Tibial artery (tissue), 4 donors: ENCODE data around the gene GGT5.

Source experiments
- DNase-seq, 2 donors: peaks; one replicate each; pipeline ENCODE4 v3.0.0-alpha.2; 2019
- H3K27ac ChIP-seq, 2 donors: fragments of 200-600 bp; sonication (generic) in 1 of 2; 1 replicate in 1 of 2; 2 replicates in 1 of 2; pipeline ENCODE4 v1.5.1; 2018 to 2019; ENCODE audit warnings: mild to moderate bottlenecking in 1 of 2
- H3K27me3 ChIP-seq, 2 donors: fragments of 200-600 bp; sonication (generic) in 1 of 2; one replicate each; pipeline versions ENCODE4 v1.5.1 to v1.6.0; 2016 to 2019
- H3K36me3 ChIP-seq, 3 donors: fragments of 200-600 bp; sonication (generic) in 2 of 3; one replicate each; pipeline ENCODE4 v1.5.1; 2016 to 2019; ENCODE audit warnings: mild to moderate bottlenecking in 2 of 3
- H3K4me1 ChIP-seq, 4 donors: fragments of 200-600 bp; sonication (generic) in 2 of 4; 1 replicate in 3 of 4; 2 replicates in 1 of 4; pipeline ENCODE4 v1.5.1; 2016 to 2019
- H3K4me3 ChIP-seq, 2 donors: fragments of 200-600 bp; sonication (generic) in 1 of 2; 1 replicate in 1 of 2; 2 replicates in 1 of 2; pipeline ENCODE4 v1.5.1; 2018 to 2019; ENCODE audit warnings: mild to moderate bottlenecking in 2 of 2
- H3K9me3 ChIP-seq, 3 donors: fragments of 200-600 bp; sonication (generic) in 1 of 3; one replicate each; pipeline ENCODE4 v1.5.1; 2016 to 2019
- intact Hi-C: fragments of 100-400 bp; cut with DNase I; formaldehyde crosslinking; loops from one replicate; pipeline ENCODE4 v1.15.0; 2023; ENCODE audit warnings: low total_unique reads
- TF ChIP-seq, protein P1 (sequence below), 2 experiments: fragments of 200-600 bp in 1 of 2; fragments of 450-650 bp in 1 of 2; IDR thresholded peaks; one replicate each; pipeline ENCODE4 v1.5.1; 2017 to 2019; ENCODE audit warnings: antibody characterized with exemption in 2 of 2, mild to moderate bottlenecking in 1 of 2, moderate library complexity in 1 of 2

The GGT5 gene

DNA sequence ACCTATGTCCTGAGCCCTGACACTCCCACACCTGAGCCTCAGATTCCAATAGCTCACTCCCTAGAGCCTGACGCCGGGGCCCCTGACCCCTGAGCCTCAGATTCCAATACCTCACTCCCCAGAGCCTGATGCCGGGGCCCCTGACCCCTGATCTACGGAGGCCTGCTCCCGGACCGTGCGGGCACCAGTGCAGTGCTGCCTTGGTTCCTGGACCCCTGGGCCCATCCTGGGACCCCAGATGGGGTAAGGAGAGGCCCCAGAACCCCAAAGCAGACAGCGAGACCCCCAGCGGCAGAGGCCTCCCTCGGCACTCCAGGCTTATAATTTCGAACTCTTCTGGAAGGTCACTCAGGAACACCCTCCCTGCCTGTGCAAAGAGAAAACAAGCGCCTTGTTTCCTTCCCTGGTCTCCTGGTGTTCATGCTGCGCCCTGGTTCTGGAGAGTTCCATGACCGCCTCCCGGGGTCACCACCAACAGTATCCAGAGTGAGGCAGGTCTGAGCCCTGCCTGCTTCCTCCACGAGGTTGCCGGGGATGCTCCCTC lies 56.1 kb downstream of the GGT5 start:
- TF ChIP-seq, protein P1, sequence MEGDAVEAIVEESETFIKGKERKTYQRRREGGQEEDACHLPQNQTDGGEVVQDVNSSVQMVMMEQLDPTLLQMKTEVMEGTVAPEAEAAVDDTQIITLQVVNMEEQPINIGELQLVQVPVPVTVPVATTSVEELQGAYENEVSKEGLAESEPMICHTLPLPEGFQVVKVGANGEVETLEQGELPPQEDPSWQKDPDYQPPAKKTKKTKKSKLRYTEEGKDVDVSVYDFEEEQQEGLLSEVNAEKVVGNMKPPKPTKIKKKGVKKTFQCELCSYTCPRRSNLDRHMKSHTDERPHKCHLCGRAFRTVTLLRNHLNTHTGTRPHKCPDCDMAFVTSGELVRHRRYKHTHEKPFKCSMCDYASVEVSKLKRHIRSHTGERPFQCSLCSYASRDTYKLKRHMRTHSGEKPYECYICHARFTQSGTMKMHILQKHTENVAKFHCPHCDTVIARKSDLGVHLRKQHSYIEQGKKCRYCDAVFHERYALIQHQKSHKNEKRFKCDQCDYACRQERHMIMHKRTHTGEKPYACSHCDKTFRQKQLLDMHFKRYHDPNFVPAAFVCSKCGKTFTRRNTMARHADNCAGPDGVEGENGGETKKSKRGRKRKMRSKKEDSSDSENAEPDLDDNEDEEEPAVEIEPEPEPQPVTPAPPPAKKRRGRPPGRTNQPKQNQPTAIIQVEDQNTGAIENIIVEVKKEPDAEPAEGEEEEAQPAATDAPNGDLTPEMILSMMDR (IDR thresholded peaks at IDR 0.05), result no peak

DNA sequence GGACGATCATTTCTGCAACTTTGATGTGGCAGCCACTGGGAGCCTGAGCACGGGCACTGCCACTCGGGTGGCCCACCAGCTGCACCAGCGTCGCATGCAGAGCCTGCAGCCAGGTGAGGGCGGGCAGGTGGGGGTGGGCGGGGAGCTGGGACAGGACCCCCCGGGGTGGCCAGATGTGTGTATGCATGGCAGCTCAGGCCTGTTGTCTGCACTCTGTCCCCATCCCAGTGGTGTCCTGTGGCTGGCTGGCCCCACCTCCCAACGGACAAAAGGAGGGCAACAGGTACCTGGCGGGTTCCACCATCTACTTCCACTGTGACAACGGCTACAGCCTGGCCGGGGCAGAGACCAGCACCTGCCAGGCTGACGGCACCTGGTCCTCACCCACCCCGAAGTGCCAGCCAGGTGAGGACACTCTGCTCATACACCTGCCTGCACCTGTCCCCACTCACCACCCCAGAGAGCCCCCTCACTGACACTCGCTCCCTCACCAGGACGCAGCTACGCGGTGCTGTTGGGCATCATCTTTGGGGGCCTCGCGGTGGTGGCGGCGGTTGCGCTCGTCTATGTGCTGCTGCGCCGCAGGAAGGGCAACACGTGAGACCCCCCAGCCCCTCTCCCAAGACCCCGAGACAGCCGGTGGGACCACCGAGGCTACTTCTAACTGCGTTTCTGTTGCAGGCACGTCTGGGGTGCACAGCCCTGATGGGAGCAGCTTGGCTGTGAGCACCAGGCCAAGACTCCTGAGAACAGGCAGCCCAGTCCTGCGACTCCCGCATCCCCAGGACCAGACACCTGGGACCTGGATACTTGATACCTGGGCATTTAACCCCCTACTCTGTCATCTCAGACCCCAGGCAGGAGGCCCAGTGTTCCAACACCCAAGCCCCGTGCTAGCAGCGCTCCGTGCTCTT lies 56.9 kb downstream of the GGT5 start:
- intact Hi-C loops, result no loop called here
- no peaks in the 10 kb centered on the region for H3K27me3 ChIP-seq
- H3K9me3 ChIP-seq, result no peaks in the 10 kb centered on the region
- peak overlapping the region in 1 of 2 donors; percentile 51 for H3K27ac ChIP-seq
- peaks cover 0 to 63% (median 43%) of the 10 kb centered on the region in 4 donors for H3K4me1 ChIP-seq
- H3K36me3 ChIP-seq, result peaks cover 28 to 50% (median 42%) of the 10 kb centered on the region in 3 donors
- H3K4me3 ChIP-seq, result no peak overlapping the region
- TF ChIP-seq, protein P1 (IDR thresholded peaks at IDR 0.05), result no peak
- peak in 1 of 2 donors; percentile 65 for DNase-seq

More for the DNA sequence above, 56.1 kb downstream of the GGT5 start:
- Histone ChIP-seq H3K27me3 (no peaks in the 10 kb centered on the region), H3K4me3 (no peak overlapping the region), H3K36me3 (peaks cover 28 to 50% (median 42%) of the 10 kb centered on the region in 3 donors), H3K4me1 (peaks cover 0 to 55% (median 35%) of the 10 kb centered on the region in 4 donors), H3K9me3 (no peaks in the 10 kb centered on the region), H3K27ac (peak overlapping the region; percentile 51 to 62)
- peak in 1 of 2 donors; percentile 65 for DNase-seq
- intact Hi-C loops, result no loop called here

DNA sequence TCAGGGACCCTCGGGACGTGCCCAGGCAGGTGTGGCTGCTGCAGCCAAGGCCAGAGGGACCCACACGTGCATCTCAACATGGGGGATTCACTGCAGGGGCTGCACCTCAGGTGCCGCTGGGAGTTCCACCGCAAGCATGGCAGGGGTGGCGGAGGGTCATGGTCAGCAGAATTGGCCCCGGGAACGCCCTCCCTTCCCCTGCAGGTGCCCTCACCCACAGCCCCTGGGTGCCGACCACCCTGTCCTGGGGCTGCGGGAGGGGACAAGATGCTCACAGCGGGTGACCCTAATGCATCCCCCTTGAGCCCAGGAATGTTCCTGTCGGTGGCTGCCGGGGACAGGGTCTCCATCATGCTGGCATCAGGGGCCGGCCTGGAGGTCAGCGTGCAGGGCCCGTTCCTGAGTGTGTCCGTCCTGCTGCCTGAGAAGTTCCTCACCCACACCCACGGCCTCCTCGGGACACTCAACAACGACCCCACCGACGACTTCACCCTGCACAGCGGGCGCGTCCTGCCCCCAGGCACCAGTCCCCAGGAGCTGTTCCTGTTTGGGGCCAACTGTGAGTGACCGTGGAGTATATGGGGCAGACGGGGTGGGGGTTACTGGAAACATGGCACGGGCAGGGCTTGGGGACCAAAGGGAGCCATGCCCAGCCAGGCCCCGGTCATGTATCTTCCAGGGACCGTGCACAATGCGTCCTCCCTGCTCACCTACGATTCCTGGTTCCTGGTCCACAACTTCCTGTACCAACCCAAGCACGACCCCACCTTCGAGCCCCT lies 57.8 kb downstream of the GGT5 start:
- Histone ChIP-seq H3K9me3 (no peaks in the 10 kb centered on the region), H3K36me3 (peaks cover 28 to 50% (median 42%) of the 10 kb centered on the region in 3 donors), H3K4me3 (no peak overlapping the region), H3K27me3 (no peaks in the 10 kb centered on the region), H3K4me1 (peaks cover 0 to 72% (median 52%) of the 10 kb centered on the region in 4 donors), H3K27ac (no peak overlapping the region)
- DNase-seq, result peak in 1 of 2 donors; percentile 68
- intact Hi-C loops, result loop anchor here (1.0 kb wide), 1 partner anchor 60 kb away; no protein-coding TSS in a partner anchor
- TF ChIP-seq, protein P1 (IDR thresholded peaks at IDR 0.05), result no peak

DNA sequence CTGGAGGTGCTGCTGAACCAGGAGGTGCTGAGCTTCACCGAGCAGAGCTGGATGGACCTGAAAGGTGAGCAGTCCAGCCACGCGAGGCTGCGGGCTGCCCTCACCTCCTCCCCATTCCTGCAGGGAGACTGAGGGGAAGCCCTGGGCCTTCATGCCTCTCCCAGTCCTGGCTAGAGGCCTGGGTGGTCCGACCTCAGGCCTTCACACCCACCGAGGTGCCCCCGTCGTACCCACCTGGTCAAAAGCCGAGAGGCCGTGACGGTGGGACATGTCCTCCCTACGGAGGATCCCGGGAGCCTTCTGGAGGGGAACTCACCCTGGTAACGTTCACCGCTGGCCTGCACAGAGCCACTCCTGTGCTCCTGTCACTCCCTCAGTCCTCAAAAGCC lies 58.5 kb downstream of the GGT5 start:
- no peak overlapping the region for H3K27ac ChIP-seq
- no peak overlapping the region for H3K4me3 ChIP-seq
- H3K4me1 ChIP-seq, result peaks cover 0 to 74% (median 59%) of the 10 kb centered on the region in 4 donors
- H3K36me3 ChIP-seq, result peaks cover 28 to 50% (median 42%) of the 10 kb centered on the region in 3 donors
- intact Hi-C loops, result loop anchor here (1.0 kb wide), 1 partner anchor 61 kb away; no protein-coding TSS in a partner anchor
- H3K27me3 ChIP-seq, result no peaks in the 10 kb centered on the region
- no peaks in the 10 kb centered on the region for H3K9me3 ChIP-seq
- DNase-seq, result peak in 1 of 2 donors; percentile 63
- TF ChIP-seq, protein P1 (IDR thresholded peaks at IDR 0.05), result no peak
